ENCODE data around the gene VTI1A.

DNA sequence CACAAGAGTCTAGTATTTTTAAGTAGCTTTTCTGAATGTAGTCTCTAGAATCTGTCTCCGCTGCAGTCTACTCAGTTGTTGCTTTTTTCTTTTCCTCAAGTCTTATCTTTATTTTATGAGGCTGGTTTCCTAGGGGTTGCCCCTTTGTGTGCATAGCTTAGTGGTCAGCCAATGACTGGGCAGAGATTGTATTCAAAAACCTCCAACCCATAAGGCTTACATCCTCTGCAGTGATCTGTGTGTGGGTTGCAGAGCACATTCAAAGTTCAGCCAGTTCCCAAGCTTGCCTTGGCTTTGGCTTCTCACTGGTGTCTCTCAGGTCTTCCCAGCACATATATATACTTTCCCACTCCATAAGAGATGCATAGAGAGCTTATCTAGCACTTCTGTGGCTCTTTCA, 343.0 kb downstream of the VTI1A start:
- TF ChIP-seq, protein P1, sequence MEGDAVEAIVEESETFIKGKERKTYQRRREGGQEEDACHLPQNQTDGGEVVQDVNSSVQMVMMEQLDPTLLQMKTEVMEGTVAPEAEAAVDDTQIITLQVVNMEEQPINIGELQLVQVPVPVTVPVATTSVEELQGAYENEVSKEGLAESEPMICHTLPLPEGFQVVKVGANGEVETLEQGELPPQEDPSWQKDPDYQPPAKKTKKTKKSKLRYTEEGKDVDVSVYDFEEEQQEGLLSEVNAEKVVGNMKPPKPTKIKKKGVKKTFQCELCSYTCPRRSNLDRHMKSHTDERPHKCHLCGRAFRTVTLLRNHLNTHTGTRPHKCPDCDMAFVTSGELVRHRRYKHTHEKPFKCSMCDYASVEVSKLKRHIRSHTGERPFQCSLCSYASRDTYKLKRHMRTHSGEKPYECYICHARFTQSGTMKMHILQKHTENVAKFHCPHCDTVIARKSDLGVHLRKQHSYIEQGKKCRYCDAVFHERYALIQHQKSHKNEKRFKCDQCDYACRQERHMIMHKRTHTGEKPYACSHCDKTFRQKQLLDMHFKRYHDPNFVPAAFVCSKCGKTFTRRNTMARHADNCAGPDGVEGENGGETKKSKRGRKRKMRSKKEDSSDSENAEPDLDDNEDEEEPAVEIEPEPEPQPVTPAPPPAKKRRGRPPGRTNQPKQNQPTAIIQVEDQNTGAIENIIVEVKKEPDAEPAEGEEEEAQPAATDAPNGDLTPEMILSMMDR (conservative IDR thresholded peaks at IDR 0.05; ENCODE audit: low read depth, low read length), result no peak
- no peak for TF ChIP-seq MAFK (IDR thresholded peaks at IDR 0.05; ENCODE audit: low read depth, low read length)
- no peak for TF ChIP-seq MAZ (IDR thresholded peaks at IDR 0.05; ENCODE audit: borderline replicate concordance, low read depth, low read length)
- TF ChIP-seq RAD21 (IDR thresholded peaks at IDR 0.05; ENCODE audit: low read length), result no peak
- TF ChIP-seq POLR2A (IDR thresholded peaks at IDR 0.05; ENCODE audit: low read depth, low read length), result no peak
- TF ChIP-seq FOS (IDR thresholded peaks at IDR 0.05; ENCODE audit: low read depth, low read length), result no peak
- TF ChIP-seq CEBPB (IDR thresholded peaks at IDR 0.05; ENCODE audit: low read depth, low read length), result no peak

Measured in IMR-90 (cell line).